K562 (cell line): ENCODE measurements around the gene UNC79. TPM values are rescaled to one million over a fixed set of nuclear protein-coding genes. Genes with fewer than 3 reads are reported as not detected.

Experiments used
- CCAR2 ChIP-seq: fragments of 200-400 bp; formaldehyde crosslinking; IDR thresholded peaks from 2 replicates; pipeline ENCODE4 v1.6.1; 2017; ENCODE audit warnings: mild to moderate bottlenecking, low read depth, low read length
- THAP12 ChIP-seq: fragments of 250-450 bp; sonication (Bioruptor Pico); IDR thresholded peaks from 2 replicates; pipeline ENCODE4 v1.9.0; 2021; ENCODE audit warnings: mild to moderate bottlenecking, inconsistent platforms
- TRIM25 ChIP-seq: fragments of 450-650 bp; IDR thresholded peaks from 2 replicates; pipeline ENCODE4 v1.7.0; 2016; ENCODE audit warnings: borderline replicate concordance
- ZNF277 ChIP-seq: fragments of 250-450 bp; sonication (Bioruptor Pico); IDR thresholded peaks from 2 replicates; pipeline ENCODE4 v1.8.0; 2022; ENCODE audit warnings: inconsistent platforms, mild to moderate bottlenecking, moderate library complexity, borderline replicate concordance
- ZNF507 ChIP-seq: conservative IDR thresholded peaks from 2 replicates; pipeline ENCODE4 v1.6.1; 2017; ENCODE audit warnings: missing genetic modification characterization, missing compliant biosample characterization
- ZNF511 ChIP-seq: sonication (generic); formaldehyde crosslinking; IDR thresholded peaks from 2 replicates; pipeline ENCODE4 v1.8.0; 2022; ENCODE audit warnings: mild to moderate bottlenecking, missing genetic modification reagents
- polyA plus RNA-seq, 8 experiments: library from polyadenylated mRNA; depleted of rRNA in 4 of 8; stranded (reverse) in 5 of 8; unstranded in 3 of 8; fragments of >200 nt; fragmentation: Nextera tagmentation in 2 of 8; fragmentation: Illumina TruSeq in 1 of 8; extraction: Ambion mirVana in 2 of 8; extraction: Trizol in 1 of 8; gene quantifications; 2 replicates each; pipeline versions ENCODE4 v1.2.1 to v1.2.3, GENCODE V29; 2011 to 2014; ENCODE audit warnings: inconsistent platforms in 1 of 8, missing spikeins in 1 of 8
- total RNA-seq, 7 experiments: library from RNA; depleted of rRNA in 6 of 7; stranded (reverse); fragments of >200 nt in 6 of 7; fragmentation: Illumina TruSeq in 2 of 7; extraction: Trizol in 2 of 7; gene quantifications; 2 replicates each; pipeline versions ENCODE4 v1.2.1 to v1.2.3, GENCODE V29; 2011 to 2021; ENCODE audit warnings: low replicate concordance in 1 of 7

UNC79 gene
- total and polyA plus RNA-seq, 9 of the 15 experiments (the other 6 are each of a cell fraction or from before 2014, with no cell fraction given), result under 0.01 to 0.04 (median 0.01) TPM; not detected in 6

- TF ChIP-seq ZNF277 (CRISPR knock-in tag), result no peak
- no peak for TF ChIP-seq THAP12 (CRISPR knock-in tag)
- no peak for TF ChIP-seq CCAR2
- TF ChIP-seq TRIM25, result no peak
- no peak for TF ChIP-seq ZNF507 (tag)
- no peak for TF ChIP-seq ZNF511 (CRISPR knock-in tag)
These were observed 227.1 kb downstream of the UNC79 start (continued) for GRCh38 chr14:93657875-93658274.
